ENCODE results near the gene MRM1.
"Not testable (repeated sequence)": the region's sequence is repeated elsewhere in the genome, so short reads cannot be mapped to it uniquely, and the experiment has no call there.

Gene MRM1

GRCh38 chr17:36602030-36602748 is 806 bp downstream of the MRM1 start:
- no peak for DNase-seq

- DNase-seq: peak; percentile 78
Measured at GRCh38 chr17:36602924-36603384, 1.6 kb downstream of the MRM1 start.

- DNase-seq: not testable (repeated sequence)
Measured at GRCh38 chr17:36605028-36605427, 3.6 kb downstream of the MRM1 start.

GRCh38 chr17:36608280-36608679 is 6.9 kb downstream of the MRM1 start:
- DNase-seq: no peak

GRCh38 chr17:36608794-36609497 is 7.6 kb downstream of the MRM1 start:
- DNase-seq: peak; percentile 39

- DNase-seq: no peak
Measured at GRCh38 chr17:36609498-36609862, 8.1 kb downstream of the MRM1 start.

- no peak for DNase-seq
Measured at GRCh38 chr17:36610474-36610873, 9.1 kb downstream of the MRM1 start.

GRCh38 chr17:36611345-36612072 is 10.1 kb downstream of the MRM1 start:
- DNase-seq: no peak

- DNase-seq: no peak
Measured at GRCh38 chr17:36612323-36612722, 10.9 kb downstream of the MRM1 start.

- no peak for DNase-seq
Measured at GRCh38 chr17:36613155-36613554, 11.8 kb downstream of the MRM1 start.

- DNase-seq: no peak
Measured at GRCh38 chr17:36614081-36614480, 12.7 kb downstream of the MRM1 start.

- no peak for DNase-seq
Measured at GRCh38 chr17:36614933-36615332, 13.6 kb downstream of the MRM1 start.

GRCh38 chr17:36616061-36617029 is 15.0 kb downstream of the MRM1 start:
- DNase-seq: no peak

- DNase-seq: no peak
Measured at GRCh38 chr17:36617773-36618172, 16.4 kb downstream of the MRM1 start.

GRCh38 chr17:36623281-36623680 is 21.9 kb downstream of the MRM1 start:
- no peak for DNase-seq

GRCh38 chr17:36625188-36625587 is 23.8 kb downstream of the MRM1 start:
- no peak for DNase-seq

- no peak for DNase-seq
Measured at GRCh38 chr17:36627101-36627500, 25.7 kb downstream of the MRM1 start.

- no peak for DNase-seq
Measured at GRCh38 chr17:36628576-36628975, 27.2 kb downstream of the MRM1 start.

- DNase-seq: peak; percentile 23
Measured at GRCh38 chr17:36629252-36629847, 28.0 kb downstream of the MRM1 start.

- no peak for DNase-seq
Measured at GRCh38 chr17:36629970-36630502, 28.7 kb downstream of the MRM1 start.

- no peak for DNase-seq
Measured at GRCh38 chr17:36631022-36631421, 29.6 kb downstream of the MRM1 start.

Data from NCI-H1694 treated with DMSO at 0.1 percent for 48 hours (cell line).